Measurements from ENCODE around the gene IGF1R. TPM values are rescaled to one million over a fixed set of nuclear protein-coding genes. Genes with fewer than 3 reads are reported as not detected.
A peak's percentile ranks its signal among the peaks of the same experiment; 100 is the strongest.

Gene IGF1R
- total RNA-seq, 2 donors from 2014 or later: 32.1 to 64.1 TPM

GRCh38 chr15:98796685-98797357, 148.5 kb downstream of the IGF1R start:
- H3K27me3 ChIP-seq: no peaks in the 10 kb centered on the region
- TF ChIP-seq, protein P1, sequence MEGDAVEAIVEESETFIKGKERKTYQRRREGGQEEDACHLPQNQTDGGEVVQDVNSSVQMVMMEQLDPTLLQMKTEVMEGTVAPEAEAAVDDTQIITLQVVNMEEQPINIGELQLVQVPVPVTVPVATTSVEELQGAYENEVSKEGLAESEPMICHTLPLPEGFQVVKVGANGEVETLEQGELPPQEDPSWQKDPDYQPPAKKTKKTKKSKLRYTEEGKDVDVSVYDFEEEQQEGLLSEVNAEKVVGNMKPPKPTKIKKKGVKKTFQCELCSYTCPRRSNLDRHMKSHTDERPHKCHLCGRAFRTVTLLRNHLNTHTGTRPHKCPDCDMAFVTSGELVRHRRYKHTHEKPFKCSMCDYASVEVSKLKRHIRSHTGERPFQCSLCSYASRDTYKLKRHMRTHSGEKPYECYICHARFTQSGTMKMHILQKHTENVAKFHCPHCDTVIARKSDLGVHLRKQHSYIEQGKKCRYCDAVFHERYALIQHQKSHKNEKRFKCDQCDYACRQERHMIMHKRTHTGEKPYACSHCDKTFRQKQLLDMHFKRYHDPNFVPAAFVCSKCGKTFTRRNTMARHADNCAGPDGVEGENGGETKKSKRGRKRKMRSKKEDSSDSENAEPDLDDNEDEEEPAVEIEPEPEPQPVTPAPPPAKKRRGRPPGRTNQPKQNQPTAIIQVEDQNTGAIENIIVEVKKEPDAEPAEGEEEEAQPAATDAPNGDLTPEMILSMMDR (IDR thresholded peaks at IDR 0.05): no peak
- no peak for DNase-seq (ENCODE audit: low spot score)
- H3K9me3 ChIP-seq: no peaks in the 10 kb centered on the region
- H3K27ac ChIP-seq: no peak overlapping the region
- H3K4me3 ChIP-seq: no peak overlapping the region
- H3K36me3 ChIP-seq: no peaks in the 10 kb centered on the region
- H3K4me1 ChIP-seq: peaks cover 0 to 76% of the 10 kb centered on the region in 2 donors

DNA sequence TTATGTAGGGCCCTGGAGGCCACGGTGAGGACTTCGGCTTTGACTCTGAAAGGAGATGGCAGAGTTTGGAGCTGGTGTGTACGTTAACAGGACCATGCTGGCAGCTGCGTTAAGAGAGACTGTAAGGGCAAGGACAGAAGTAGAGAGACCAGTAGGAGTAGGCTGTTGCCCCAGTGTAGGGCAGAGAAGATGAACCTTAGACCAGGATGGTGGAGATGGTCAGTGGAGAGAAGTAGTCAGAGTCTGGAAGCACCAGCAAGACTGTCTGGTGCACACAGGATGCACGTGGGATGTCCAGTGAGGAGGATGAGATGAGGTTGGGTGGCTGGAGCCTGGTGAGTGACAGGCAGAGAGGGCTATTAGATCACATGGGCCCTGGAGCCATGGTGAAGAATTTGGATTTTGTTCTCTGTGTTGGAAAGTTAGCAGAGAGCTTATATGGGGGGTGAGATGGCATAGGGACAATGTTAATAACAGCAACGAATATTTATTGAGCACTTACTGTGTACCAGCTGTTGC, 150.1 kb downstream of the IGF1R start:
- Histone ChIP-seq H3K4me3 (no peak overlapping the region), H3K36me3 (no peaks in the 10 kb centered on the region), H3K4me1 (peaks cover 0 to 71% of the 10 kb centered on the region in 2 donors), H3K9me3 (no peaks in the 10 kb centered on the region), H3K27ac (no peak overlapping the region), H3K27me3 (no peaks in the 10 kb centered on the region)
- TF ChIP-seq, protein P1 (IDR thresholded peaks at IDR 0.05): no peak
- DNase-seq (ENCODE audit: low spot score): no peak

DNA sequence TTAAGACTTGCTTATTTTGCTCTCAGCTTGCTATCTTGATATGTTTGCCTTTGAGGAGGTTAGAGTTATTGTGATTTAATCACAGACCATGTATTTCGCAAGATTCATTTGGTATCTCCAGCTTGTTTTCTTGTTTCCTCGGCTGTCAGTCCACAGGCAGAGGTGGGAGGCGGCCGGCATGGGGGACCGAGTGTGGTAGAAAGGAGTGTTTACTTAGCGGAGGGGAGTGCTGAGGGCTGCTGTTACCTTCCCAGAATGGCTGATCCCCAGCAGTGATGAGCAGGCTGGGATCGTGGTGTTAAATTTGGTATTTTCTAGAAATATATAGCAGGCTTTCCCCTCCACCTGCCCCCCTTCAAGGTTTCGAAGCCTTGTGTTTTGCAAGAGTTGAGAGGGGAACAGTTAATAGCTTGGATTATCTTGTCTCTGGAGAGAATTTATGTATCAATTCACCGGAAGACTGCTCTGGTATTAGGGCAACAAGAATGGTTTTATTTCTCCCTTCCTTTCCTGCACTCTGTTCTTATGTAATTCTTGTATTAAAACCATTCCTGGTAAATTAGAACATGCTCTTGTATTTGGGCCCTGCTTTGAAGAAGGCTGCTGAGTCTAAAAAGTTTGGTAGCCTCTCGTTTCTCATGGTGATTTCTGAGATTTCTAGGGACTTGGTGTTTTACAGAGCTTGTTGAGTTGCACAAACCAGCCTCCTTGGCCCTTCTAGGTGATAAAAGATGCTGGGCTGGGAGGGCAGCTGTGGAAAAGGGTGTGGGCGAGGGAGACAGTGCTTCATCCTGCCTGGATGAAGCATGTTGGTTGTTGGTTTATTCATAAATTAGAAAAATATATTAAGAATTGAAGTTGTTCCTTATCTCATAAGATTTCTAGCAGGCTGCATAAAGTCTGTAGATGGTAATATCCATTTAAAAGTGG, 151.4 kb downstream of the IGF1R start:
- no peak for DNase-seq (ENCODE audit: low spot score)
- H3K4me3 ChIP-seq: no peak overlapping the region
- H3K4me1 ChIP-seq: peaks cover 0 to 59% of the 10 kb centered on the region in 2 donors
- TF ChIP-seq, protein P1 (IDR thresholded peaks at IDR 0.05): no peak
- no peaks in the 10 kb centered on the region for H3K9me3 ChIP-seq
- H3K27ac ChIP-seq: peak overlapping the region; percentile 71 to 72
- H3K36me3 ChIP-seq: no peaks in the 10 kb centered on the region
- H3K27me3 ChIP-seq: no peaks in the 10 kb centered on the region

DNA sequence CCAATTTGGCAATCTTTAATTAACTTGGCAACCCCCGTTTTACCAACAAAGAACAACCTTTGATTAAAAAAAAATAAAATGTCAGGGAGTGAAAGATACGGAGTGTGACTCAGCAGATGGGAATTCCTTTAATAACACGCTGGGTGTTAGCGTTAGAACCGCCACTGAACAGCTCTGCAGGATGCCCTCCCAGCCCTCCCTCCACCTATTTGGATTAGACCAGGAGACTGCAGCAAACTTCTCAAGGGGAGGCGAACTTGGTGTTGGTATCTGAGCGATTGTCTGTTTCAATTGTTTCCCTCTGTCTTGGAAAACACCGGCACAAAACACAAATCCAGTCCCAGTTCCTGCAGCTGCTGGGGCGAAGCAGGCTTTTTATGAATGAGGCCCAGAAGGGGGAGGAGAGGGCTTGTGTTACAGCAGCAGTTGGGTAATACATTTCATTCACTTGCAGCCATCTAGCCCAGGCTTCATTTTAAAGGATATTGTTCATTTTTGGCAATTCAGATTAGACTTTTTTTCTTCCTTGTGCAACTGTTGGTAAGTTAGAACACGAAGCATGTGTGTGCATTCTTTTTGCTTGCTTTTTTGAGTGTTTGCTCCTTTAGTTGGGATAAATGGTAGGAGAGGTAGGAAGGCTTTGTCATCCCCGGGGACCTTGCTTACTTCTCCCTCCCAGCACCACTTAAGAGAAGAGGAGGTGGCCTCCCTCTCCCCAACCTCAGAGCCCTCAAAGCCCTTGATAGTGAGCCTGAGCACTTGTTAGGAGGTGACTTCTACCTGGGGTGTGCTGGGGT, 152.3 kb downstream of the IGF1R start:
- H3K4me1 ChIP-seq: peaks cover 0 to 63% of the 10 kb centered on the region in 2 donors
- TF ChIP-seq, protein P1 (IDR thresholded peaks at IDR 0.05): peak in 1 of 2 donors; percentile 18

DNA sequence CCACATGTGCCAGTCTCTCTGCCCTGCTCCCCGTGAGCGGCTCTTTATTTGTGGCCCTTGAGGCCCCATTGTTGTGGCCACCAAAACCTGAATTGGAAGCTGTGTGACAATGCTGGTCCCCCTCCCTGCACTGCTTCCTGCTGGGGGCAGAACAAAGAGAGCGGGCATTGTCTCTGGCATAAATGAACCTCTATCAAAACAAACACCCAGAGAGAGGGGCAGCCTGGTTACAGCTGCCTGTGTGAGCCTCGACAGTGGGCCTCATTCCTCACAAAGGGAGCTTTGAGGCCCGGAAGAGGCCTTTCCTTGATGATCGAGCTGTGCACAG, 152.9 kb downstream of the IGF1R start:
- no peak for DNase-seq (ENCODE audit: low spot score)
- Histone ChIP-seq H3K36me3 (no peaks in the 10 kb centered on the region), H3K27me3 (no peaks in the 10 kb centered on the region), H3K4me1 (peaks cover 0 to 68% of the 10 kb centered on the region in 2 donors), H3K9me3 (no peaks in the 10 kb centered on the region), H3K4me3 (no peak overlapping the region), H3K27ac (peak overlapping the region; percentile 71 to 72)
- TF ChIP-seq, protein P1 (IDR thresholded peaks at IDR 0.05): no peak

More for the DNA sequence above, 152.3 kb downstream of the IGF1R start:
- H3K36me3 ChIP-seq: no peaks in the 10 kb centered on the region
- no peaks in the 10 kb centered on the region for H3K9me3 ChIP-seq
- no peak overlapping the region for H3K4me3 ChIP-seq
- H3K27ac ChIP-seq: peak overlapping the region; percentile 71 to 72
- H3K27me3 ChIP-seq: no peaks in the 10 kb centered on the region
- peak; percentile 70 for DNase-seq (ENCODE audit: low spot score)

Data from right atrium auricular region (tissue), 2 donors.